Ishikawa (cell line): ENCODE results near the gene UST.

Experiments used
- CEBPB ChIP-seq: IDR thresholded peaks from 2 replicates; pipeline ENCODE4 v1.6.1; 2012
- CREB1 ChIP-seq: IDR thresholded peaks from 2 replicates; pipeline ENCODE4 v1.6.1; 2012; ENCODE audit warnings: low read depth
- EGR1 ChIP-seq: IDR thresholded peaks from 2 replicates; pipeline ENCODE4 v1.6.1; 2012
- EP300 ChIP-seq: IDR thresholded peaks from 2 replicates; pipeline ENCODE4 v1.6.1; 2012; ENCODE audit warnings: borderline replicate concordance
- FOXM1 ChIP-seq: IDR thresholded peaks from 2 replicates; pipeline ENCODE4 v1.6.1; 2012; ENCODE audit warnings: low read depth, borderline replicate concordance
- NFIC ChIP-seq: IDR thresholded peaks from 2 replicates; pipeline ENCODE4 v1.6.1; 2012
- RAD21 ChIP-seq: IDR thresholded peaks from 2 replicates; pipeline ENCODE4 v1.6.1; 2012; ENCODE audit warnings: low read depth
- TAF1 ChIP-seq: IDR thresholded peaks from 2 replicates; pipeline ENCODE4 v1.6.1; 2012; ENCODE audit warnings: low read depth, mild to moderate bottlenecking
- TCF12 ChIP-seq: IDR thresholded peaks from 2 replicates; pipeline ENCODE4 v1.6.1; 2012; ENCODE audit warnings: low read depth
- TEAD4 ChIP-seq: IDR thresholded peaks from 2 replicates; pipeline ENCODE4 v1.6.1; 2012
- YY1 ChIP-seq: IDR thresholded peaks from 2 replicates; pipeline ENCODE4 v1.6.1; 2012; ENCODE audit warnings: low read depth
- ZBTB7A ChIP-seq: IDR thresholded peaks from 2 replicates; pipeline ENCODE4 v1.6.1; 2012; ENCODE audit warnings: low read depth
- TF ChIP-seq, protein P1 (sequence below): IDR thresholded peaks from 2 replicates; pipeline ENCODE4 v1.6.1; 2012; ENCODE audit warnings: low read depth, mild to moderate bottlenecking
- TF ChIP-seq, protein P2 (sequence below): IDR thresholded peaks from 2 replicates; pipeline ENCODE4 v1.6.1; 2012
- TF ChIP-seq, protein P3 (sequence below): IDR thresholded peaks from 2 replicates; pipeline ENCODE4 v1.6.1; 2012

UST gene

DNA sequence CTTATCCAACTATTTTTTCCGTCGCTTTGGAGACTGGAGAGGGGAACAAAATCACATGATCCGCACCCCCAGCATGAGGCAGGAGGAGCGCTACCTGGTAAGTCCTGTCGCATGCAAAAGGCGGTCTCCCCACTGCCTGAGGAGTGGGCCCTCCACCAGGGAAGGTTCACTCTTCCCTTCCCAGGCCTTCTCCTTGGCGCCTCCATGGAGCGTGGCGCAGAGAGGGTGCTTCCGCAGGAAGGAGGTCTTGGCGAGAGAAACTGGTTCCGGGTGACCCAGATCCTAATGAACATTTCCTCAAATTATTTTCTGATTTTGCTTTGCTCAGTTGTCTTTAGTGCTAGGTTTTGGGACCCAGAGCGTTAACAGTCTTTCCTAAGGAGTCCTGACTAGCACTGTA, 217.6 kb downstream of the UST start:
- TF ChIP-seq CEBPB = no peak
- TF ChIP-seq CREB1 = no peak
- TF ChIP-seq, protein P1, sequence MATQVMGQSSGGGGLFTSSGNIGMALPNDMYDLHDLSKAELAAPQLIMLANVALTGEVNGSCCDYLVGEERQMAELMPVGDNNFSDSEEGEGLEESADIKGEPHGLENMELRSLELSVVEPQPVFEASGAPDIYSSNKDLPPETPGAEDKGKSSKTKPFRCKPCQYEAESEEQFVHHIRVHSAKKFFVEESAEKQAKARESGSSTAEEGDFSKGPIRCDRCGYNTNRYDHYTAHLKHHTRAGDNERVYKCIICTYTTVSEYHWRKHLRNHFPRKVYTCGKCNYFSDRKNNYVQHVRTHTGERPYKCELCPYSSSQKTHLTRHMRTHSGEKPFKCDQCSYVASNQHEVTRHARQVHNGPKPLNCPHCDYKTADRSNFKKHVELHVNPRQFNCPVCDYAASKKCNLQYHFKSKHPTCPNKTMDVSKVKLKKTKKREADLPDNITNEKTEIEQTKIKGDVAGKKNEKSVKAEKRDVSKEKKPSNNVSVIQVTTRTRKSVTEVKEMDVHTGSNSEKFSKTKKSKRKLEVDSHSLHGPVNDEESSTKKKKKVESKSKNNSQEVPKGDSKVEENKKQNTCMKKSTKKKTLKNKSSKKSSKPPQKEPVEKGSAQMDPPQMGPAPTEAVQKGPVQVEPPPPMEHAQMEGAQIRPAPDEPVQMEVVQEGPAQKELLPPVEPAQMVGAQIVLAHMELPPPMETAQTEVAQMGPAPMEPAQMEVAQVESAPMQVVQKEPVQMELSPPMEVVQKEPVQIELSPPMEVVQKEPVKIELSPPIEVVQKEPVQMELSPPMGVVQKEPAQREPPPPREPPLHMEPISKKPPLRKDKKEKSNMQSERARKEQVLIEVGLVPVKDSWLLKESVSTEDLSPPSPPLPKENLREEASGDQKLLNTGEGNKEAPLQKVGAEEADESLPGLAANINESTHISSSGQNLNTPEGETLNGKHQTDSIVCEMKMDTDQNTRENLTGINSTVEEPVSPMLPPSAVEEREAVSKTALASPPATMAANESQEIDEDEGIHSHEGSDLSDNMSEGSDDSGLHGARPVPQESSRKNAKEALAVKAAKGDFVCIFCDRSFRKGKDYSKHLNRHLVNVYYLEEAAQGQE = no peak

DNA sequence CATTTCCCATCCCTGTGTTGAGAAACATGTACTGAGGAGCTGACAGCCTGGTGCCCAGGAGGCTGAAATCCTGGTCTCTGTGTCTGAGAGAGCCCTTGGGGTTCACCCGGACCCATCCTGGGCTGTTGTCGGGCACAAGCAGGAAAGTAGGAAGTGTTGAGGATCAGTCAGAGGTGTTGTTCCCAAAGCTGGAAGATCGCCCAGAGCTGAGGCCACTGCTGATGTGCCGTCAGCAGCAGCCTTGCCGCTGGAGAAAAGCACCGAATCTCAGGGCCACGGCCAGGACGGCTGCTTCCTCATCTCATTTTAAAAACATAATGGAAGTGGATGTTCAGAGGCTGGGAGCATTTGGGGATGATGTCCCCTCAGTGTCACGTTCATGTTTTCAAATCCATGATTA, 218.5 kb downstream of the UST start:
- TF ChIP-seq, protein P2, sequence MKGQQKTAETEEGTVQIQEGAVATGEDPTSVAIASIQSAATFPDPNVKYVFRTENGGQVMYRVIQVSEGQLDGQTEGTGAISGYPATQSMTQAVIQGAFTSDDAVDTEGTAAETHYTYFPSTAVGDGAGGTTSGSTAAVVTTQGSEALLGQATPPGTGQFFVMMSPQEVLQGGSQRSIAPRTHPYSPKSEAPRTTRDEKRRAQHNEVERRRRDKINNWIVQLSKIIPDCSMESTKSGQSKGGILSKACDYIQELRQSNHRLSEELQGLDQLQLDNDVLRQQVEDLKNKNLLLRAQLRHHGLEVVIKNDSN = no peak
- no peak for TF ChIP-seq YY1
- TF ChIP-seq CEBPB = no peak
- TF ChIP-seq, protein P1 = no peak
- no peak for TF ChIP-seq ZBTB7A
- no peak for TF ChIP-seq TCF12

DNA sequence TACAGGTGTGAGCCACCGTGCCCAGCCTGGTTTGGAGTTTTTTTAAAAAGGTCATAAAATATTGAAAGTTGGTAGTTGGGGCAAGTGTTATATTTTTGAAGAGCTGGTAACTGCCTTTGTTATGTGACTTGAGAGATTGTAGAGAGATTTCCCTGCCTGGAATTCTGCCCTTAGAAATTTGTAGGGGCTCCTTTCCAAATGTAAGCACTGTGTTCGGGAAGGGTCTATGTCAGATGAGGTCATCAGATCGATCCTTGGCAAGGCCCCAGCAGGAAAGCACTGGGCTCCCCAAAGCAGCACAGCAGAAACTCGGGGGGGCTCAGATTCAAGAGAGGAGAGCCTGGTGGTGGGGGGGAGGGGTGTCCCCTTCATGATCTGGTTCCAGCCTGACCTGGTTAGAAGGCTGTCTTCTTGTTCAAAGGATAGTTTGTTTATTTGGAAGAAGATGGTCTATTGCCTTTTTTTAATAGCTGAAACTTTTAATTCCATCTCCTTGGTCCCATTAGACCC, 220.2 kb downstream of the UST start:
- TF ChIP-seq TAF1 (no peak), RAD21 (no peak), EP300 (no peak), NFIC (no peak), CREB1 (no peak), TEAD4 (no peak), FOXM1 (no peak), YY1 (no peak), EGR1 (no peak), TCF12 (no peak)
- TF ChIP-seq, protein P3, sequence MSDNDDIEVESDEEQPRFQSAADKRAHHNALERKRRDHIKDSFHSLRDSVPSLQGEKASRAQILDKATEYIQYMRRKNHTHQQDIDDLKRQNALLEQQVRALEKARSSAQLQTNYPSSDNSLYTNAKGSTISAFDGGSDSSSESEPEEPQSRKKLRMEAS = no peak
- TF ChIP-seq, protein P1 = no peak
- TF ChIP-seq, protein P2 = no peak

DNA sequence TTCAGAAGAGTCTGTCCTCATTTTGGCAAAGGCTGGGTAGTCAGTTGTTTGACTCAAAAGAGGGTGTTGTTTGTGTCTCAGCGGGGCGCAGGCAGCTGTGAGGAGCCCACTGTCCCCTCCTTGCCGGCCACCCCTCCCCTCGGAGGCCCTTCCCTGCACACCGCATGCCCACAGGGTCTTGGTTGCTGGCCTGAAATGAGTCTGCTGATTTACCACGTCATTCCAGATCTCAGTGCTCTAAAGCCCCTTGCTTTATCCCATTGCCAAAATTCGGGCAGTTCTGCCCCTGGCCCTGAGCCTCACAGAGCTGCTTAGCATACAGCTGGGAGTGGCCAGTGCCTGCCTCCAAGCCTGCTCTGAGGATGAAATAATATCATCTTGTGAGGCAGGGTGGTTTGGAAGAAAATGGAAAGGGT, 220.7 kb downstream of the UST start:
- no peak for TF ChIP-seq NFIC
- no peak for TF ChIP-seq RAD21
- no peak for TF ChIP-seq TAF1
- TF ChIP-seq, protein P1 = no peak
- no peak for TF ChIP-seq EGR1
- TF ChIP-seq YY1 = no peak
- TF ChIP-seq CEBPB = no peak
